NK-92 treated with Interleukin-12 subunit alpha and Interleukin-12 subunit beta, amount 100 ng/mL, for 24 hours (cell line): ENCODE results near the gene ANKRD34B.
A peak's percentile ranks its signal among the peaks of the same experiment; 100 is the strongest.

Source experiments
- DNase-seq: peaks from one replicate; lab custom pipeline; 2025; lab: John Stamatoyannopoulos, UW

Gene ANKRD34B

GRCh38 chr5:80569086-80569960 is 757 bp downstream of the ANKRD34B start:
- DNase-seq = no peak

GRCh38 chr5:80568251-80568650 is 1.8 kb downstream of the ANKRD34B start:
- DNase-seq = no peak

DNA sequence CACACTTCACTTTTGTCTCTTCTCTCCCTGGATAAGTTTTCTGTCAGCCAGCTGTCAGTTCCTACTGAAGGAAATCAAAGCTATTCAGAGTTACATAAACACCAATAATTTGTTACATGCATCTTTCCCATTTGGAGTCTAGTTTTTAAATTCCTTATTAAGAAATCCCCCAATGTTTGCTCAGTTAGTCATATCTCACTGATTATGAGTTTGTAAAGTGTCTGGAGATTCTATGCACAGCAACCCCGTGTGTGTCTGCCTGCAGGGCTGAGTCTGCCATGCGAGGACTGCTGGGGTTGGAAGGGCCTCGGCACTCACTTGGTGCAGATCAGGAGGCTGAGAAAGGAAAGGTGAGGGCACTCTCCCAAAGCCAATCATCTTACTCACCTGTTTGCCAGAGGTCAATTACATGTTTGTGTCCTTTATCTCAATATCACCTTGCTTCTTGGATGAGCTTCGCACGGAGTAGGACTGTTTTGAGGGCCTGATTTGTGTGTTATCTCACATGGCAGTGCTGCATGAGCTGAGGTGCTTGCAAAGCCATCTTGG is 3.3 kb downstream of the ANKRD34B start:
- DNase-seq = no peak

- no peak for DNase-seq
Observed at GRCh38 chr5:80565330-80565729, 4.8 kb downstream of the ANKRD34B start.

- no peak for DNase-seq
Observed at GRCh38 chr5:80559244-80559643, 10.8 kb downstream of the ANKRD34B start.

GRCh38 chr5:80555099-80555498 is 15.0 kb downstream of the ANKRD34B start:
- DNase-seq = no peak

- DNase-seq = no peak
Observed at GRCh38 chr5:80554646-80555045, 15.4 kb downstream of the ANKRD34B start.

DNA sequence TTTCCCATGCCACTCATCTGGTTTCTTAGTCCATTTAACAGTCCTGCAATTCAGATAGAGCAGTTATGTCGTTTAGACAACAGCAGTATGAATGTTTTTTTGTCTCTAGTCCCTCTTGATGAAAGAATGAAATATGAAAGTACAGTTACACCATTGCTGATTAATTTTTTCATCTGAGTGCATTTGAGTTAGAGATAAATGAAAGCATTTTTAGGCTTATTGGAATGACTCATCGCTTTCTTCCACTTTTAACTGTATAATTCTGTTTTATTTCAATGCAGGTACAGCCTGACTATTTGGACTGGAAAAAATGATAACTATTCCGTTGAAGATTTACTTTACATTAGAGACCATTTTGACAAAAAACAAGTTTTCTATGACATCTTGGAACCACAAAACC is 28.7 kb downstream of the ANKRD34B start:
- no peak for DNase-seq

DNA sequence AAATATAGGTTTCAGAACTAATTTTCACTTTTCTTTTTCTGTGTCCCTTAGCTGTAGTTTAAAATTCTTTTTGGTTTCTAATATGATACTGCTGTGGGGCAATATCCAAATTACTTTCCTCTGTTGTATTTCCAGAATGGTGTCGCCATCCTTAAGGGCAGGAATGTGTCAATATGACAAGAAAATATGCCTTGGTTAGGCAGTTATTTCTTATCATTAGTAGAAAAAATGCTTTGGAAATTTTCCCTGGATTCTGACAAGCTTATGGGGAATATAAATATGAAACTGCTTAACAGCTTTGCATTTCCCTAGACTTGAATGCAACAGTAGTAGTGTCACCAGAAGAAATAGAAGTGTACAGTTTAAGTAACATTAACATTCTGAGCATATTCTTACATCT is 29.4 kb downstream of the ANKRD34B start:
- no peak for DNase-seq

- peak; percentile 26 for DNase-seq
Observed at GRCh38 chr5:80516826-80517225, 53.3 kb downstream of the ANKRD34B start.

- DNase-seq = no peak
Observed at GRCh38 chr5:80509362-80509761, 60.7 kb downstream of the ANKRD34B start.

- DNase-seq = no peak
Observed at GRCh38 chr5:80508844-80509243, 61.2 kb downstream of the ANKRD34B start.

DNA sequence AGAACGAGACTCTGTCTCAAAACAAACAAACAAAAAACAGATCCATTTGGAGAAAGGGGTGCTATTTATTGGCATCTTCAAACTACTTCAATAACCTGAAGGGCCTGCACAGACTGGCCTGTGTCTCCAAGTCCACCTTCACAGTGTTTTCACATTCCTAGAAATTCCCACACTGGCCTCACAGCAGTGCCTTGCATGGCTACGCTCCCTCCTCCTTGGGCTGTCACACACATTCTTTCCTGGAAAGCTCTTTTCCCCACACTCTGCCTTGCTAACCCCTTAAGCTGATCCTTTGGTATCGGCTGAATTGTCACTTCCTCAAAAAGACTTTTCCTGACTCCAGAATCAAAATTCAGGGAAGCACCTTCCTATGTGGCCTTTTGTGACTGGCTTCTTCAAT is 62.4 kb downstream of the ANKRD34B start:
- no peak for DNase-seq
